ENCODE results near the gene MPEG1.

MPEG1 gene, protein sequence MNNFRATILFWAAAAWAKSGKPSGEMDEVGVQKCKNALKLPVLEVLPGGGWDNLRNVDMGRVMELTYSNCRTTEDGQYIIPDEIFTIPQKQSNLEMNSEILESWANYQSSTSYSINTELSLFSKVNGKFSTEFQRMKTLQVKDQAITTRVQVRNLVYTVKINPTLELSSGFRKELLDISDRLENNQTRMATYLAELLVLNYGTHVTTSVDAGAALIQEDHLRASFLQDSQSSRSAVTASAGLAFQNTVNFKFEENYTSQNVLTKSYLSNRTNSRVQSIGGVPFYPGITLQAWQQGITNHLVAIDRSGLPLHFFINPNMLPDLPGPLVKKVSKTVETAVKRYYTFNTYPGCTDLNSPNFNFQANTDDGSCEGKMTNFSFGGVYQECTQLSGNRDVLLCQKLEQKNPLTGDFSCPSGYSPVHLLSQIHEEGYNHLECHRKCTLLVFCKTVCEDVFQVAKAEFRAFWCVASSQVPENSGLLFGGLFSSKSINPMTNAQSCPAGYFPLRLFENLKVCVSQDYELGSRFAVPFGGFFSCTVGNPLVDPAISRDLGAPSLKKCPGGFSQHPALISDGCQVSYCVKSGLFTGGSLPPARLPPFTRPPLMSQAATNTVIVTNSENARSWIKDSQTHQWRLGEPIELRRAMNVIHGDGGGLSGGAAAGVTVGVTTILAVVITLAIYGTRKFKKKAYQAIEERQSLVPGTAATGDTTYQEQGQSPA

DNA sequence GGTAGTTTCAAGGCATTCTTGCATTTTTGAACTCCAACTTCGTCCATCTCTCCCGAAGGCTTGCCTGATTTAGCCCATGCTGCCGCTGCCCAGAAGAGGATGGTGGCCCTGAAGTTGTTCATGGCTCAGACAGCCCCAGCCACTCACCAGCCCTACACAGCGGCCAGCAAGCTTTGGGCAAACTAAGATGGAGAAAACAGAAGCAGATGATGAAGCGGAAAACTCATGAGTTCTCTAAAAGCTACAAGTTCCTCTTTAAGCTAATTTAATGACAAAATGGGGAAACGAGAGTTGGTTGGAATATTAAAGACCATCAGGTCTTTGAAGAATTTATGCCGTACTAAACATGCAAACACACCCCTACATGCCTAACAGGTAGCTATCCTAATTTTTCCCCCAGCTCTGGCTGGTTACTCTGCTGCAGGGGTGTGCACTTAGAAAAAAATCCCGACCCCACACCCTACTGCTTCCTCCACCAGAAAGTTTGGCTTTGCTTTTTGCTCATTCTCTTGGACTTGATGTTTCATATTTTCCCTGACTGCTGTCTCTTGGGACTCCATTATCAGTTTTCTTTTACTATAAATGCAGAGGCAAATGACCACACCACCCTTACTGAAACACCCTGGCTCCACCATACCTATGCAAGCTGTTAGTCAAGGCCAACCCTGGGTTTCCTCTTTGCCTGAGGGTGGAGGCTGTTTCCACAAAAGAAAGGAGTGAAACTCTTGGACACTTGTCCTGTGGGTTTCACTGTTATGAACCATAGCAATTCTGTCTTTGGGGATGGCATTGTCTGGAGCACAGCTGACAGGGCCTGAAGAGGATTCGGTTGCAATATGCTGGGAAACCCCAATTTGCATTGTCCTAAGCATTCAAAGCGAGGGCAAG lies at the start of gene MPEG1:
Gene MPEG1, minus strand, starts transcription at position 184 of the 888 bp plus-strand sequence. Its CDS starts 62 bp downstream, at position 122.
- FAIRE-seq: no peak

DNA sequence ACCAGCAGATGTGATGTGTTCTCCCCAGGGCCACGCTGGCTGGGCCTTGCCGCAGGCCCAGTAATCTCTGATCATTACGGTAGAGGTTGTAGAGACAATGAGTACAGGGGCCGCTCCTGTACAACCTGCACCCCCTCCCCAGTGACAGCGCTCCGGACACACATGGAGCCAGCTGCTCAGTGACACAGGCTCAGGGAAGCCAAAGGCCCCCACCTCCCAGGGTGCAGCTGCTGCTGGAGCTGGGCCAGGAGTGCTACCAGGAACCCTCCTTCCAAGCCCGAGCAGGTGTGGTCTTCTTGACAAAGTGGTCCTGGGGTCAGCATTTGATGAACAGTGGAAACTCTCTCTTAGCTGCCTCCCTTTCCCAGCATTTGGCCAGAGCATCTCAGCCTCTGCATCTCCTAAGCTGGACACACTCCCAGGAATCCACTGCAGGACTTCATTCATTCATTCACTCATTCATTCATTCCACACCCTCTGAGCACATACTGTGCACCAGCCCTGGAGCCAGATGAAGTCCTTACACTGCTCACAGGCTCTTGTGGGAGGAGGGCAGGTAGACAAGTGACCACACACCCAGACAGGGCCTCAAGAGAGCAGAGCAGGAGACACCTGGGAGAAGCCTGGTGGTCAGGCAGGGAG lies 49.6 kb upstream of the MPEG1 start:
- FAIRE-seq: no peak

DNA sequence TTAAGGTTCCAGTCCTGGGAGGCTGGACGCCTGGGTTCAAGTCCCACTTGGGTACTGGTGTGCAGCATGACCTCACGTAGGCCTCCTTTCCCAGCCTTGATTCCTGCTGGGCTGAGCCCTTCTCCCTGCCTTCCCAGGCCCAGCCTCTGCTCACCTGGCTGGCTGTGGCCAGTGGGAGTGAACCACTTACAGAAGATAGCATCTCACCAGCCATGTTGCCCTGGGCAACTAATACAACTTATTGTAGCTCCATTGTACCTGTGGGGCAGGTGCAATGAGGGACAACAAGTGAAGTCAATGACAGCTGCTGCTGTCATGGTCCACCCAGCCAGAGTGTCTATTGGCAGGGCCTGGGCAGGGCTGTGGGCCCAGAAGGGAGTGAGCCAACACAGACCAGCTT lies 48.4 kb upstream of the MPEG1 start:
- no peak for FAIRE-seq

DNA sequence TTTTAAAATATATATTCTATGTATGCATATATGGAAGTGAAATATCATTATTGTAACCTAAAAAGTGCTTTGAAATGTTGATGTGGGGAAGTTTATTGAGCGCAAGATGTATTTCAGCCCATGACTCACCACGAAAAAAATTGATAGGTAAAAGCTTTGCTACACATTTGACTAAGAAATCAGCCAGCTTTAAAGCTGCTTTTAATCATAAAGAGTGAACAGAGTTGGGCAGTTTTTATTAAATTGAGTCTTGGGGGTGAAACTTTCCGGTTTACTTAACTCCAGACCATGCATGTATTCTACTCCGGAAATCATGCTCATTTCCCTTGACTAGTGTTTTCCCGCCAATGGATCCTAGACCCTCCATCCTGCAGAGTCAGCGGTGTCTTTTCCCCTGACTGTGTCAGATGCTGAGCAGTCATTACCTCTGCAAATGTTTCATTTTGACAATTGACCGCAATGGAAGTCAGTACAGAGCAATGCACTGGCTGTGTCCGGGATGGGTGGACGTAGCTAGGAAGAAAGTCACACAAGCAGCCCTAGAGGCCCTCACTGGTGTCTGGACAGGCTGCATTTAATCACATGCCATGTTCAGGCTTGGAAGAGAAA lies 47.2 kb upstream of the MPEG1 start:
- FAIRE-seq: no peak

DNA sequence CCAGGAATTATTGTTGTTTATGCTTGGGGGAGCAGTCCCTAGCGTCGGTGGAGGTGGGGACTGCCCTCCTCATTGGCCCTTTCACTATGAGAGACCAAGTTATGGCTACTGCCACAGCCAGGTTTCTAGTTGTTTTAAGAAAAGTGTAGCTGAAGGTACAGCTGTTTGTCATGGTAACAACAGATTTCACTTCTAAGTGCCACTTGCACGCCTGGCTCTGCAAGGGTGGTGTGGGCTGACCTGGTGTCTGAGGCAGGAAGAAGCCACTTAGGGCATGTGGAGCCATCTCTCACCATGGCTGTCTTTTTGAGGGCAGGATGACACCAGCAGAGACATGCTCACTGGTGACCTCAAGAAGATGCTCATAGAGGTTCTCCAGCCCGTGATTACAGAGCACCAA lies 46.3 kb upstream of the MPEG1 start:
- FAIRE-seq: no peak

DNA sequence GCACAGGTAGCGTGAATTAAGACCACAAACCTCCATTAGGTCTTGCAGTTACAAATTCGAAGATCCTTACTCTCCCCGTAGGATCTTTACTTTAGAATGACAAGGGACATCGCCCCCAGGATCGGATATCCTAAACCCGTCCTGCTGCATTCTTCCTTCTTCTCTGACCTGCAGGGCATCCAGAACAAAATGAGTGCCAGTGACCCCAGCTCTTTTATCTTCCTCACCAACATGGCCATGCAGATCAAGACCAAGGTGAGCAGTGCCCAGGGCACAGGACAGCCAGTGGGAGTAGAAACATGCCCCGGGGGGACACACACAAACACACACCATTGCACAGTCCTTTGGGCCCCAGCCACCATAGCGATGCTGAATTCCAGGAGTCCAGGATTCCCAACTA lies 42.6 kb upstream of the MPEG1 start:
- no peak for FAIRE-seq

DNA sequence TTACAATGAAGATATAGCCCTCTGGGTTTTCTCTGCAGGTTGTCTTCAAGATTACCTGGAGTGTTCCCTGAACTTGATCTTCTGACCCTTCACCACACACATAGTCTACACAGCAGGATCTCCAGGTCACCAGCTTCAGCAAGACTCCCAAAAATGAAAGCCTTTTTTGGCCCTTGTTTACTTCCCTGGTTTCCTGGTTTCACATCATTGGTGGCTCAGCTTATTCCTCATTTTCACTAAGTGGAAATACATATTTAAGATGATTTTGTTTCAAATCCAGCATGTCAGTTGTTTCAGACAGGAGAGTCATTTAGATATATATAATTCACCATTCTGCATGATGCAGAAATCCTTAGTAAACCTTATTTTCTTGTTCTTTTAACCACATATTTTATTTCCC lies 41.6 kb upstream of the MPEG1 start:
- FAIRE-seq: no peak

DNA sequence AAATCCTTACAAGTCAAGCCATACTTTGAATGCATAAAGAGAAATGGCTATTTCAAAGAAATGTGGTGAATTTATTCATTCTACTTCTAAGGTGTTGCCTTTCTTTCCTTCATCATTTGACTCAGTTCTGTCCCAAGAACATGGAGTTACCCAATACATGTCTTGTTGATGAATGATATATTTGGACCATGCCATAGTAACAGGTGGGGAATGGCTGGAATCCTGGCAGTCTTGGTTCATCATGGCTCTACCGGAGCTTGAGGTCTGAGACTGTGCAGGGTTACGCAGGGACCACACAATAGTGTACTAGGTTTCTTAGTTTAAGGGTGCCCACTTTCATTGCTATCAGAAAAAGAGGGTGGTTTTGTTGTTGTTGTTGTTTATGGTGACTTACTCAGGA lies 40.3 kb upstream of the MPEG1 start:
- FAIRE-seq: no peak

DNA sequence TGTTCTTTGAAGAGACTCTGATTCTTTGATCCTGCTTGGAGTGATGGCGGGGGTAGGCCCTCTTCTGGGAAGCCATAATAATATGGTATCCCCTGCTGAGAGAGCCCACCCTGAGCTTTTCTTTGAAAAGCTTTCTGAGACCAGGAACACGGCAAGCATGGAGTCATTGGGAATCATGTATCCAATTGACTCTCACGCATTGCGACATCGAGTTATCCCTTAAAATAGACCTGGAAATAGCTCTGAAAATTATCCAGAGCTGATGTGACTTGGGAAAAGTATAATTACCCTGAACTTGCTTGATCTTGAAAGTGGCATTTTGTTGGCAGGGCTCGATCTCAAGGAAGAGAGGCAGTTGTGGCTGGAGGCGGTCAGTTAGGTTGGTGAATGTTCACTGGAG lies 36.8 kb upstream of the MPEG1 start:
- FAIRE-seq: no peak

DNA sequence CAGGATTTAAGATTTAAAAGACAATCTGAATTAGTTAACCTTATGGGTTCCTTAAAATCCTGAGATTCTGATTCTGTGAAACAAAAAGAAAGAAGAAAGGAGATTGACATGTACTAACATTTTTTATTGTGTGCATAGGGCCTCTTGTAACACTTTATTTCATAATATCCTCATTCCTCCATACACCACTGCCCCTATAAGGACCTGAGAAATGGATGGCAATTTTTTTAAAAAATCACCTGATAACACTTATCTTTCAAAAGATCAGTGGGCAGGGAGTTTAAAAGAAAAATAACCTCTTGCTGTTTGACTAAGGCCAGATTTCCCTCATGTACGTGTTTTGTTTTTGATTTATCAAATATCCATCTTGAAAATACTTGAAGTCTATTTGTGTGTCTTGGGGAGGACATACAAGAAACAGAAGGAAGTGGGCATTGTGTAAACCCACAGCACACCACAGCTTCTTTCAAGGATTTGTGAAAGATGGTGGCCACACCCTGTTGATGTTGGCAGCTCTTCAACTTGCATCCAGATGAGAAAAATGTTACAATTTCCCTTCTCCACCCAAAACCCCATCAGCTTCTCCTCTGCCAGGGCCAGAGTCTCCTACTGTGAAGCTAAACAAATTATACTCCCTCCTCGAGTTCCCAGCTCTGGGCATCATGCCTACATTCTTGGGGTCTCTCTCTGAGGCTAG lies 35.0 kb upstream of the MPEG1 start:
- no peak for FAIRE-seq

DNA sequence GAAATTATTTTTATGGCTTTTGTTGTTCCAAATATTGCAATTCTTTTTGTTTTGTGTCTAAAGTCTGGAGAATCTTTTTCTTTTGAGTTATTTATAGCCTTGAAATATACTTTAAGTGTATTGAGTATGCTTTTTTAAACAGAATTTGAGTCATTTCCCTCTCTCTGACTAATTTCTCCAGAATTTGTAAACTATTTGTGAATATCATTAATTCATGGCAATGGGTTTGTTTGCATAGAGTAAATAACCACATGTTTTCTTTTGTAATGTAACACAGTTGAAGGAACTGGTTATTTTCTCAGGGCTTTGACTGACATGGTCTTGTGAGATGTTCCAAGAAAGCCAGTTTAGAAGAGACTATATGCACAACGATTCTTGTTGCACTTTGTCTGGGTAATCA lies 30.9 kb upstream of the MPEG1 start:
- FAIRE-seq: no peak

DNA sequence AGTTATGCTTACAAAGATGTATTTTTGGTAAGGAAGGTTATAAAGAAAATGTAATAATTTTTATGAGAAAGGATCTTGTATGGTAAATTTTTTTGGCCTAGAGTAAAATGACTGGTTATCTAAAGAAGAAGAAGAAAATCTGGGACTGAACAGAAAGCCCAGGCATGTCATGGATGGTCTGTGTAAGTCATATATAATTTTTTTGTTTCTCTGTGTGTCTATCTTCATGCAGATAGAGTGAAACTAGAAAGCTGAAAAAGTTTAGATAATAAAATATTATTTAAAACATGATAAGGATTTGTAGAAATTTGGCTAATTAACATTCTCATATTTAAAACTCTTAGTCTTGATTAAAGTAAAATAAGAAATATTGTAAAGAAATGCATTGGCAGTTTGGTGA lies 27.6 kb upstream of the MPEG1 start:
- no peak for FAIRE-seq

DNA sequence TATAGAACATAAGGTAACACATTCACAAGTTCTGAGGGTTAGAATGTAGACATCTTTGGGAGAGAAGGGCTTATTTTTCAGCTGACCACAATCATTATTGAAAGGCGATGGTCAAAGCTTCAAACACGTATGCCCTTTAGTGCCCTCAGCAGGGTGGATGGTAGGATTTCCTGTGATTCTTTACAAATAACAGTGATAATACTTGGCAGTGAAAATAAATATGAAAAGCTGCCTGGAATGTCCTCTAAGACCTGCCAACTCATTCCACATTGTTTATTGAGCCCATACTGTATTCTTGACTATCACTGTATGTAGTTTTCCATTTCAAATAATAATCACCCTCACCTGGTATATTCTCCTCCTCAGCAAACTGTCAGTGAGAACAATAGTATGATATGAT lies 13.7 kb upstream of the MPEG1 start:
- no peak for FAIRE-seq

DNA sequence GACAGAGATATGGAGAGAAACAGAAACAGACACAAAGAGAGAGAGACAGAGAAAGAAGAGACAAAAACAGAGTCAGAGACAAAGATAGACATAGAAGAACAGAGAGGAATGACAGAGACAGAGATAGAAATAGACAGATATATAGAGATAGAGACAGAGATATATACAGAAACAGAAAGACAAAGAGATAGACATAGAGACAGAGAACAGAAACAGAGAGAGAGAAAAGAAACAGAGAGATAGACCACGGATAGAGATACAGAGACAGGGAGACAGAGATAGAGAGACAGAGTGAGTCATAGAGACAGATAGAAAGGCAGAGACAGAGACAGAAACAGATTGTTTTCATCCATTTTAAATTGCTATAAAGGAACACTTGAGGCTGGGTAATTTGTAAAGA lies 12.3 kb upstream of the MPEG1 start:
- FAIRE-seq: no peak

DNA sequence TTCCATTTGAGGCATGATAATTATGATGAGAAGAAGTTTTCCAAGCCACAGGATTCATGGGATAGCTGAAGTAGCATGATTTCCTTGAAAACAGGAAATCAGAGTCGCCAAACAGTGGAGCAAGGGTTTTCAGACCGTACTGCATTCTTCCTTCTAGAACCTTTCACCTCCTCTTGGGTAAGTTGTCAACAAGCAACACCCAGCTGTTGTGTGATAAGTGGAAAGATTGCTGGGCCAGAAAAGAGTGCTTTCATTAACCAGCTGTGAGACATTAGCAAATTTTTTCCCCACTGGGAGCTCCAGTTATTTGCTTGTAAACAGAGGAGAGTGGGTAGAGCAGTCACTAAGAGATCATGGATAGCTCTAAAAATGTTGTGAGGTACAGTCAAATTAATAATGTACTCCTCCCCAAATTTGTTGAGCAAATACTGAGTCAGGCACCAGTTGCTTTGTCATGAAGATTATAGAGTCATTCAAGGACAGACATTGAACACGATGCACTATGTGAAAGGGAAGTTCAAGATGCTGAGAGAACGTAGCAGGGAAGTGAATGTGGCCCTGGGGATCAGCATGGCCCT lies 11.7 kb upstream of the MPEG1 start:
- no peak for FAIRE-seq

DNA sequence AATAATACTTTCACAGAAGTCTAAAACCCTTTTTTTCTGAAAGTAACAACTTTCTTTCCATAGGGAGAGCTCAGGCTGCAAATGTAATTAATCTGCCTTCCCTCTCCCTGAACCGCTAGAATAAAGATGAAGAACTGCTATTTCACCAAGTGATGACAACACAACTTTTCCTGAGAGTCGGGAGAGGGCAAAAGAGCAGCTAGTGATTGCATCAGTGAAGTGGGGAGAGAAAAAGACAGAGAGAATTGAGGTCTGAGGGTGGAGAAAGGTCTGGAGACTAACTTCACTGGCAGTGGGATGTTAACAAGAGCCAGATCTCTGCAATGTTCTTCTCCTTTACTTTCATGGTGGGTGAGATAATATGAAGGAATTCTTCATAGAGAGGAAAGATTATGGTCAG lies 10.9 kb upstream of the MPEG1 start:
- no peak for FAIRE-seq

DNA sequence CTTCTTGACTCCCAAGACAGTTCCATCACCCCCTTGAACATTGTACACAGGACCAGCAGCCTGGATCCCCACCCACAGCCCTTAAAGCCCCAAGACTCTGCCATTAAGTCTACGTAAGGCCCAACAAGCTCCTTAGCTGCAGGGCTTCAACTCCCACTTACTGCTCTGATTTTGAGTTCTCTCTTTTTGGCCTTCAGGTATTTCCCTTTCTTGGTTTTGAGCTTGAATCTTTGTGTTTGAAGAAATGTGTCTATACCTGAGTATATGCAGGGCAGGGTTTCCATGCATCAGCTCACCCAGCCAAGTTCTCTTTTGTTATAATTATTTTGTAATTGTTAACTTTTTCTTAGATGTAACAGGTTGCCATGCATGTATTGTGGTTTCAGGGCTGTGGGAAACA lies 10.4 kb upstream of the MPEG1 start:
- FAIRE-seq: no peak

DNA sequence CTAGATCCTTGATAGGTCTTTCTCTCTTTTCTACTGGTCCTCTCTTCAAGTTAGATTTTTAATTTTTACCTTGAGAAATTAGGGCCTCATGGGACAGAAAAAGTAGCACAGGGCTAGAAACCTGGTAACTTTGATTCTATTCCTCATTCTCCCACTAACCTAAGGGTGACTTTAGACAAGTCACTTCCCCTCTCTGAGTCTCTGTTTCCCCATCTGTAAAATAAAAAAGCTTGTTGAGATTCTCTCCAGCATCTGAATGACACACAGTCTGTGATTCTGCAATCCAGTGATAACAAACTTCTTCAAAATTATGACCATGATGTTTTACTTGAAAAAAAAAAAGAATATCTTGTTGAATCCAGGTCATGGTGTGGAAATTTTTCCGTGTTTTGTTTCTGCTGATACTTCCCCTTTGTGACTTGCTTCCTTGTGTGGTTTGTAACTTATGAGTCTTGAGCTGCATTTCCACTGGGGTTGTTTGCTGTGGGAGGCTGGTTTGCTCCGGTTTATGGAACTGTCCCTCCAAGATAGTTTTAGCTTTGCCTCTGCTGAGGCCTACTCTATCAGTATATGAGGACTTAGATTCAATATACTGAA lies 9.8 kb upstream of the MPEG1 start:
- no peak for FAIRE-seq

DNA sequence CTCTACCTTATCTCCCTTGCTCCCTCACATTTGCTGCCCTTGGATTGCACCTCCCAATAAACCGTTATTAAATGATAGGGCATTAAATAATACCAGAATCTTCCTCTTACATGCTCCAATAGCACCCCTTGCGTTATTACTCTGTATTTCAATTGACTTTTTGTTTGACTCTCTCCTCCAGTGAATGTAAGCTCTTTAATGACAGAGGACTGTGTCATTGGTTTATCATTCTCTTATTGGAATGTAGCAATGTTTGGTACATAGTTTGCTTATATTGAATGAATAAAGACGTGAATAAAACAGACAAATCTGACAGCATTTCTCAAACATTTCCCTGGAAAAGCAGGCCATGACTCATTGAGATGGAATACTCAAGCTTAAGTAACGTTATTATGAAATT lies 8.7 kb upstream of the MPEG1 start:
- FAIRE-seq: no peak

DNA sequence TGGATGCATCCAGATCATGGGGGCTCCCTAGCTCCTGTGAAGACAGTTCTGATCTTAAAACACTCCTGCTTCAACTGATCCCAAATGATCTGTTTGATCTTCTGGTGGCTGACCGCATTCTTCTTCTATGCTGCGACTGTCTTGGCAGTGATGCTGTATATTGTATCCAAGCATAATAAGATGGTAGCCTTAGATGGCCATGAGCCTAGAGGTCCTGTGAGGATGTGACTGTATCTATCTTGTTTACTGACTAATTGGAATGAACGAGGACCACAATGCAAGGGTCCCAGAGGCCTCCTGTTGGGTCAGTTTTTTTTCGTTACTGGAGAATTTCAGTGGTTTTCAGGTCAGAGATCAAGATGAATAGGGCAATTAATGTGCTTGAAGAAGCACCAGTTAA lies 7.1 kb upstream of the MPEG1 start:
- no peak for FAIRE-seq

DNA sequence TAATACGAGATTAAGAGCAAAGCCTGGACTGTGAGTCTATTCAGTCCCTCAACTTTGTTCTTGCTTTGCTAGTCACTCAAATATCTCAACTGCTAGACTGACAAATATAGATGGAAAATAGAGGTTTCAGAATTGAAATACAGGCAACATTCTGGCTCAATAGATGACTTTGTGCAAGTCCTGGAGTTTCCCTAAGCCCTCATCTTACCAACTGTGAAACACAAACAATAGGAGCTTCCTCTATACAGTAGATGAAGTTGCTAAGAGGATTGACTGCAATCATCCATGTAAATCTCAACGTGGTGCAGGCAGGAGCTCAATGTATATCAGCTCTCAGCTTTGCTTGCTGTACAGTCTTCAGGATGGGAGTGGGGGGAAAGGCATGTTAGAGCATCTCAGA lies 6.2 kb upstream of the MPEG1 start:
- no peak for FAIRE-seq

Measured in G401.6 (cell line).